GM19043 (cell line): Measurements from ENCODE around the gene ROR1.

Experiments
- ATAC-seq: cut with Tn5 transposase; IDR thresholded peaks from one replicate; pipeline ENCODE4 v1.9.1; 2021; ENCODE audit warnings: low read depth; ENCODE audit not compliant: unreplicated experiment

Gene ROR1

DNA sequence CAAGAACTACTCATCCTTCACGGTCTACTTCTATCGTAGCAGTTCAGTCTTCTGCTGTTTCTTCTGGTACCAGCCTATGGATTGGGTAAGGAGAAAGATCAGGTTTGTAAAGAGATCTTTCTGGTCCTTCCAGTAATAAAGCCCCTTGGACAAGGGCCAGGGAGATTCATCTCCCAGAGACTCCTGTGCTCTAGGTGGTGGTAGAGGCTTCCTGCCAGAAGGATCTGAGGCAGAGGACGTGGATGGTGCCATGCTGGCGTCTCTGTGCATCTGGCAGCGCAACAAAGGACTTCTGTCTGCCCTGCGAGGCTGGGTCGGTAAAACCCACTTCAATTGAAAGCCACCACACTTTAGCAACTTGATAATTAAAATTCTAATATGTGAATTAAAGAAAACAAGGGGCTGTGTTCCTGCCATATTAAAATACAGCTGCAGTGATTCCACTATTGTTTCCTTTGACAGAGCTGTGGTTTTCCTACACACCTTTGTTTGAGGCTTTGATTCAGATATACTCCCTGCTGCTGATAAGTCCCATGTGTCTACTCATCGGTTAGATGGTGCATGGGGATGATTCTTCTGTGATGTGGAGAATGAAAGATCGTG is 73.6 kb downstream of the ROR1 start:
- no peak for ATAC-seq

DNA sequence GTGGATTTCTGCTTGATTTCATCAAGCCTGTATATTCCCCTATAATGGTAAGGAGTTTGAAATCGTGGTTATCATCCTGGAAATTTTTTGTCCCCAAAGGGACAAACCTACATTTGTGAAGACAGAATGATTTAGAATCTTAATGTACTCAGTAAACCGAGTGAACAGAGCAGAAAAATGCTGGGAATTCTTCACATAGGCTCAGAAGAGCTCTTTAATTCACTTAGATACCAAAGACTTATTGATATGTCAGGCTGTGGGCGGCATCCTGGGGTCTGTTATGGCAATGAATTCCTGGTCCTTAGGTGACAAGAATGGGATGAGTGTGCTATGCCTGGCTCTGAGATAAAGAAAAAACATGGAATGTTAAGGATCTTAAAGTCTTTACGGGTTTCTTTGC is 74.9 kb downstream of the ROR1 start:
- no peak for ATAC-seq

DNA sequence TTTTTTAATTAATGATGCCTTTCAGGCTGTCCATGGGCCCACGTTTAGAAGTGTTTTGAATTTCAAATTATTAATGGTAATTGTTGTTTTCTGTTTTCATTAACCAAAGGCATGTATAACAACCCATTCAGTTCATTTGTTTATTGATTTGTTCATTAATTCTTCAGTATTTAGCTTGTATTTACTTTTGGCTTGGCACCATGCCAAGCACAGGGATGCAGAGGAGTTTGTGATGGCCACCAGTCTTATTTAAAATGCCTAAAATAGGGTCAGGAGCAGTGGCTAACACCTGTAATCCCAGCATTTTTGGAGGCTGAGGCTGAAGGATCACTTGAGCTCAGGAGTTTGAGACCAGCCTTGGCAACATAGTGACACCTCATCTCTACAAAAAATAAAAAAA is 75.3 kb downstream of the ROR1 start:
- no peak for ATAC-seq

DNA sequence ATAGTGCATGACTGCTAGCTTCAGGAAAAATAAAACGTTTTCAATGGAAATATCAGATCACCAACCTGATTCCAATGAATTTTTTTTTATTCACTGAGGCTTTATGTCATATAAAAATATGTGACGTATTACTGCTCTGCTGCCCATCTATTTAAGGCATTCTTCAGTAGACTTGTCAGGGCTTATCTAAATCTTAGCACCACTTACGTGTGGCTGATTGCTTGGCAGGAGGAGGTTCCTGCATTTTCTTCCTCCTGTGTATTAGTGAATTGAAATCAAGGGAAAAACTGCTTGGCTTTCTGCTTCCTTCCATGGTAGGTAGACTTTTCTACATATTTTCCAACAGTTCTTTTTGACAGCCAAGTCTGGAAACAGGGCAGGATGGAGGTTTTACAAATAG is 80.3 kb downstream of the ROR1 start:
- ATAC-seq: no peak

DNA sequence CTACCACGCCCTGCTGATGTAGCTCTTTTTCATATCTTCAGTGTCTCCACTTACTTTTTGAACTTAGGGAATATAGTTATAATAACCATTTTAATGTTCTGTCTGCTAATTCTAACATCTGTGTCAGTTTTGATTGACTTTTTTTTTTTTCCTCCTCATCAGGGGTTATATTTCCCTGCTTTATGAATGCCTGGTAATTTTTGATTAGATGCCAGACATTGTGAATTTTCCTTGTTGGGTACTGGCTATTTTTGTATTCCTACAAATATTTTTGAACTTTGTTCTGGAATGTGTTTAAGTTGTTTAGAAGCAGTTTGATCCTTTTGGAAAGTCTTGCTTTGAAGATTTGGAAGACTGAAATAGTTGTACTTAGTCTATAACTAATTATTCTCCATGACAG is 82.1 kb downstream of the ROR1 start:
- ATAC-seq: no peak

DNA sequence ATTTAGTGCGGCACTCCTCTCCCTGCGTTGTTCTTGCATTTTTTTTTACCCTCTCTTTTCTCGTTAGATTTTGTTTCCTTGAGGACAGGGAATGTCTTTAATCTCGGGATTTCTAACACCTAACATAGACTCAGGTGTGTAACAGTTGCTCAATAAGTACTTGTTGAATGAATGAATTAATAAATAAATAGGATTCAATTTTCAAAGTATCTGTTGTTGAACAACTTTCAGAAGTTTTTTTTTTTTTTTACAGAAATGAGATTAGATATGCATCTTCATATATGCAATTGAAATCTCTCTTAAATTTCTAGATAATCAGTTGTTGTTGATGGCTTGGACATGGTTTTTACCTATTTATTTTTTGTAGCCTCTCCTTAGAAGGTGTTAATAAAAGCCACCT is 83.1 kb downstream of the ROR1 start:
- no peak for ATAC-seq

DNA sequence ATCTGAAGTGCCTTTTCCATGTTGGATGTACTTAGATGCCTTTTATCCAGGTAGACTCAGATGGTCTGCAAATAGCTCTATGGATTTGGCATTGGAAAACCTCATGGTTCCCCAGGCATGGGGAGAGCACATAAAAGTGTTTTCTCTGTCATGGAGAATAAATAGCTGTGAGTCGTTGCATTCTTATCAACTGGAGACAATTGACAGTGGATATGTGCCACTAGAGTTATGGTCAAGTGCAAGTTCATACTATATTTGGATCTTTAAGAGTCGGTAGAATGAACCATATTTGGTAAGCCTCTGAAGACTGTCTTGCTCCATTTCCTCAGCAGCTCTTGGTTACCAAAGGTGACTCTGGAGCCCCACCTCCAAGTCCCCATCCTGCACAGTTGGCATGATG is 83.7 kb downstream of the ROR1 start:
- ATAC-seq: no peak

DNA sequence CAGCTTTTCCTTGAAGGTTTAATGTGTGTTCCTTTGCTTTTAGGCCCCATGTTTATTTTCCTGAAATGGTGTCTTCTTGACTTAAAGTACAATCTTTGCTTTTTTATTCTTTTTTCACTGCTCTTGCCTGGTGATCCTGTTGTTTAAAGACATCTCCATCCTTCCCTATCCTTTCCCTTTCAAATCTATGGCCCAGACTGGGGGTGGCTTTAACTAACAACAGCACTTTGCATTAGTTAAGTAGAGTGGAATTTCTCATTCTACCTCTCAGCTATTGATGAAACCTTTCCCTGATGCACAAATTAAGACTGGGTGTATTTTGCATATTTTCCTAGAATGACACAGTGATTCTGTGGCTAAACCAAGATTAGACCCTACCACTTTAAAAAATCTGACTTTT is 84.3 kb downstream of the ROR1 start:
- ATAC-seq: no peak

DNA sequence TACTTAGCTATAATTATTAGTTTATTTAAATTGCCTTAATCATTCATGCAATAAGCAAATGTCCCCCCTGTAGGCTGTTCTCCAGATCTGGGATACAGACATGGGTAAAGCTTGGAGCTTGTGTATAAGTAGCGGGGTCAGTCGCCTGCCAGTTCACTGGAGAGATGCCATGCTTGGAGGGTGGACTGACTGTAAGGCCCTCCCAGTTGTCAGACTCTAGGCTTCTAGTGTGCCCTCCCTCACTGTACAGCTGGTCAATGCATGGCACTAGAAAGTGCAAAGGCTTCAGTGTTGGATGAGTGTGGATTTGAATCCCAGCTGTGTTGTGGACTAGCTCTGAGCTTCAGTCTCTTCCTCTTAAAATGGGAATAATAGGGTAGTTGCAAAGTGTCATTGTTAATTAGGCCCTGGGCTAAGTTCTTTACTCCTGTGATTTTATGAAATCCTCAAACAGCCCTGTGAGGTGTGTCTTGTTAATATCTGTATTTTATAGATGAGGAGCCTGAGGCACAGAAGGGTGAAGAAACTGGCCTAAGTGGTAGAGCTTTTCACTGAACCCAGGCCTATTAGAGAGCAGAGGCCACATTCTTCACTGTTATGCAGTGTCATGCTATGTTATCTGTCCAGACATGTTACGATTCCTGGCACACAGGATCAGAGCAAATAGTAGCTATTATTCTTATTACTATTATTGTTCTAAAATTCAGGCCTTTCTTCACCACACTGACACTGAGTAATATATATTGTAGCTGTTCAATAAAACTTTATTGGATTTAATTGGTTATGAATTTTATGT is 85.9 kb downstream of the ROR1 start:
- no peak for ATAC-seq

DNA sequence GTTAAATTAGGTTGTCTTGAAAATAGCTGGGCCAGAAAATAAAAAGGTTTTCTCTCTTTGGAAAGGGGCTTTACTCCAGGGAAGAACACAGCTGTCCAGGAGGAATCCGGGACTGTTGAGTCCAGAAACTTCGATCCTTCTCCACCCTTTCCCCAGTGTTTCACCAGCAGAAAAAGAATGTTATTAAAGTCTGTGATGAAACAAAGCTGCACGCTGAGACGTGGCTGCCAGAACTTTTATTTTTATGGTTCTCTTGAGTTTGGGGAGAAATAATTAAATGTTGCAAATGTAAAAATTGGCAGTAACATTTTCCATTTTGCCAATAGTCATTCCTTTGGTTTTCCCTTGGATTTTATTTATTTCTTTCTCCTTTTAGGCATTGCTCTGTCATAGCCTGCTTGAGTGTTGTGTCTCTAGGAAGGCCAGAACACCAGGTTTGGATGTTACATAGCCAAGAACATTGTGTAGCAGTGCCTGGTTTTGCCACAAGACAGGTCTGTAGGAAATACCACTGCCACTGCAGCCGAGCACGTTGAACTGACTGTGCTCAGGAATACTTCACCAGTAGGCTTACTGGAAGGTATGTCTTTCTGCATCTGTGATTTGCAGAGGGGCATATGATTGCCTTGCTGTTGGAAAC is 87.4 kb downstream of the ROR1 start:
- no peak for ATAC-seq

DNA sequence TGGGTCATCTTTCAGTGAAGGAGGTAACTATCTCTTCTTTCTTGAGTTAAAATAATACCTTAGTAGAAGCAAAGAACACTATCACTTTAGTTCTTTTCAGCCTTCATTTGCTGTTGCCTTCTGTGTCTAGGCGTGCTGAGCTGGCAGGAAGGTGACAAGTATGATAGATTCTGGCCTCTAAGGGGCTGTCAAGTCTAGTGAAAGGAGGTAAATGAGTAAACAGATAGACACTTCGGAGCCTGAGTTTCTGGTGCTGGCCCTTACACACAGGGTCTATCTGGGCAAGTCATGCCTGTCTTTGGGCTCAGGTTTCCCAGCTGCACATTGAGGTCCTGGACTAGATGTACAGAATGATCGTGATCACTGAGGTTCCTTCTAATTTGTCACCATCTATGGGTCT is 89.3 kb downstream of the ROR1 start:
- no peak for ATAC-seq

DNA sequence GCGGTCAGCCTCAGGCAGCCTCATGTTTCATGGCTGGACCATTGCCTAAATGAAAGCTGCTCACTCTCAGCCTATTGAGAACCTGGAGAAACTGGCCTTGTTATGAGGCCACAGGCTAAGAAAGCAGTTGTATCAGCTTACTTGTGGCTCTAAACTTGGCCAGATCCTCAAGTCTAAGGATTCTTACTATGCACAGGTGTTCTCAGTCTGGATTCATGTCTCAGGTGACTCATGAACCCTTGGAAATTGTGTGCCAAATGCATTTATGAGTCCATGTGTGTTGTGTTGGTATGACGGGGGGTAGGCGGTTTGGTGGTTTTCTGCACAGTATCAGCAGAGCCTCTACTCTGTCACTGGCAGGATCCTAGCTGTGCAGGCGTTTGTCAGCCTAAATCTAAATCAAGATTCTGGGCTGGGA is 90.4 kb downstream of the ROR1 start:
- no peak for ATAC-seq

DNA sequence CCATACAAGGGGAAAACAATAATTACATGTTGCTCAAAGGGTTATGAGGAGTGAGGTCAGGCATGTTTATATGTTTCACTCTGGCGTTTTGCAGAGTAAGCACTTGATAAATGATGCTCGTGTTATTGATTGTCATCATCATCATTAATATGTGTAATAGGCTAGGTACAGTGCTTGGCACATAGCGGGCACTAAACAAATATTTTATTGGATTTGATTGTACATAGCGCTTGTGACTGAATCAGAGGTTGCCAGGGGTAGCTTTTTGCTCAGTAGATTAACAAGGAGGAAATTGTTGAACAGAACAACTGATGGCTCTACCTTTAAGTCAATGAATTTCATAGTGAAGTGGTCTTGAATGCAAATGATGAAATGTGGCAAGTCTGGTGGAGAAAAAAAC is 91.7 kb downstream of the ROR1 start:
- ATAC-seq: no peak

DNA sequence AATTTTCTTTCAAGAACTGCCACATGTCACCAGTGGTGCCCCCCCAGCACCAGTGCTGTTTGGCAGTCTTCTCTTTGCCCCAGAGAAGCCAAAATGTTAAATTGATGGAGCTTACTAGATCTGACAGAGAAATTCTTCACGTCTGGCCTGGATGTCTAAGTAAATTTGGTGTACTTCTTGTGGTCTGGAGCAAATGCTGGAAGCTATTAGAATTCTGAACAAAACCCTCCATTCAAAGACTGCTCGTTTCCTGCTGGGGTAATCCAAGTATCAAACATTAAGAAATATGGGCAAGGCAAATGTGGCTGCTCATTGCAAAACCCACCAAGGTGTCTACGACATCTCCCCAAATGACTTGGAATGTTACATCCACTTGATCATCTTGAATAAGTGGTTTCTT is 92.3 kb downstream of the ROR1 start:
- no peak for ATAC-seq

DNA sequence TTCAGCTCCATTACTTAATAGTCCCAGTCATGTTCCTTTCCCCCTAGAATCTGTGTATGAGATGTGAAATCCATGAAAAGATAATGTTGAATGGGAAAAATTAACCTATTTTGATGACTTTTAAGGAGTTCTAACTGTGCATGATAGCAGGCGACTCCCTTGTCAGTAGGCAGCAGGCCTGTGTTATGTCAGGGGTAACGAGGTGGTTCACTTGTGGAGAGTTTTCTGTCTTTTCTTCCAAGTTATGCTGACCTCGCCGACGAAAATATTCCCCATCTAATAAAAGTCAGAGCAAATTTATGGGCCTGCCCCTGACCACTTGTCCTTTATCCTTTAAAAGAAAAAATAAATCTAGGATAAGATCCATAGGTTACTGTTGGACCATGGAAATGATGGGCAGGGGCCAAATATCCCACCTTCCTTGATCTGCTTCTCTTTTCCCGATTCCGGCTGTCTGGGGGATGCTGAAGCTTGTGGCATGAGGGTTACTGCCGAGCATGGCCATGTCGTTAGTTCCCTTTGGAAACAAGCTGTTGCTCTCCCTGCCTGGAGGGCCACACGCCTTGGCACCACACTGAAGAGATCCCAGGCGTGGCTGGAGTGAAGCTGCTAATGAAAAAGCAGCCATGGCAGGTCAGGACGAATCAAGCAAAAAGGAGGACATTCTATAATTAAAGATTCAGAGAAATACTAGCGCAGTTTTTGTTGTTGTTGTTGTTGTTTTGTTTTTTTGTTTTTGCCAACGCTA is 93.8 kb downstream of the ROR1 start:
- no peak for ATAC-seq

DNA sequence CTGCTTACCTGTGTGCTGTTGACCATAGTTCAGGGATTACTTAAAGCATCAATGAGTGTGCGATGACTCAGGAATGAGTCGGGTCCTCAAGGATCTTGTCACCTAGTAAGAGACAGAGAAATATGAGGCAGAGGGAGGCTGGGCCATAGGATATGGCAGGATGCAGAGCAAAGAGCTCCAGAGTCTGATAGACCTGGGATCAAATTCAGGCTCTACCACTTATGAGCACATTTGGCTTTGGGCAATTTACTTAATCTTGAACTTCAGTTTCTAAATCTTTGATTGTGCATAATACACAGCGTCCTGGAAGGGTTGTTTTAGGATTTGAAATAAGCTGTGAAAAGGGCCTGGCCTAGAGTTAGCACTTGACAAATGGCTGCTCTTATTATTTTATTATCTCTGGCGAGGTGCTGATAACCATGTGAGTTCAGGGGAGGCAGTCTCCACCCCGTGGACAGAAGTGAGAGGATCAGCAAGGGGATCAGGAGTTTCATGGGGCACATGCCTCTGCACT is 94.5 kb downstream of the ROR1 start:
- ATAC-seq: no peak

DNA sequence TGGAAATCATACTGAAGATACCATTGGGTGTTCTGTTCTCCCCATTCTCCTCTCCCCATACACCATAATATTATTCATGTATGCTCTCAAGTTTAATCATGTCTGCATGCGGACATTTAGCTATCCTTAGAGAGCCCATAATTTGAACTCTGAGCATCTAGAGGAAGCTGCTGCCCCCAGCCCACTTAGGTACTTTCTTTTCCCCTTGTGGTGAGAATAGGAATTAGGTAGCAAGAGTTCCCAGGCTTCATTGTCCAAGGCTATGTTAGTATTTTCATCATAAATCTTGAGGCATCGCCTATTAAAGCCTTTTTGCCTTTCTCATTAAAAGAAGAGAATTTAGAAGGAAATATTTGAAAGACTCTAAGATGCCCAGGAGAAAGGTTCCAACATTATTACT is 96.3 kb downstream of the ROR1 start:
- no peak for ATAC-seq

DNA sequence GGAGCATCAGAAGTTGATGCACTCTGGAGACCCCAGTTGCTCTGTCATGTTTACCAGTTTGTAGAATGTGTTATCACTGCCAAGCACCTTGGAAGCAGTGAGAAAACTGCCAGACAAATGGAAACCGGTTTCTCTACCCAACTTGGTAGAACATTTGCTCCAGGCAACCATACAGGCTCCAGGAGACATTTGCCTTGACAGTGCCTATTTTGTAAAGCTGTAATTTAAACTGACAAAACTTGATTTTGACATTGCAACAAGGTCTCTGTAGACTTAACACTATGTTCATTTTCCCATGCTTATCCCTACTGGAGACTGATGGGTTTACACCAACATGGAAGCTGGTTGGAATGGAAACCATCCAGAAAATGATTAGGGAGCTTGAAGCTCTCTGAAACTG is 97.6 kb downstream of the ROR1 start:
- no peak for ATAC-seq

DNA sequence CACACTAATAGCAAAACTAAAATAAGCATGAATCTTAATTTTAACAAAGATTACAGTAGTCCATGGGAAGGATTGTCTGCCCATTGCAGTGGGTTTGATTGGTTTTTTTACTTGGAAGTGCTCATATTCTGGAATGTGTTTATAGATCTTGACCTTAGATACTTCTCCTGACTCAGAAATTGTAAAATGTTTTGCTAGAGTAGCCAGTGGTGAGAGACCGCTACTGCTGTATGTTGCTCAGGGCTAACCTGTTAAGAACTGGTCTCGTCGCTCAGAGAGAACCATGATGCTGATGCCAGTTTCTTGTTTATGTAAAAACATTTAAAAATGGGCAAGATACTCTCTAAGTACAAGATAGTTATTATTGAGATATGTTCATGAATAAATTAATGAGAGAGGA is 99.9 kb downstream of the ROR1 start:
- ATAC-seq: no peak

DNA sequence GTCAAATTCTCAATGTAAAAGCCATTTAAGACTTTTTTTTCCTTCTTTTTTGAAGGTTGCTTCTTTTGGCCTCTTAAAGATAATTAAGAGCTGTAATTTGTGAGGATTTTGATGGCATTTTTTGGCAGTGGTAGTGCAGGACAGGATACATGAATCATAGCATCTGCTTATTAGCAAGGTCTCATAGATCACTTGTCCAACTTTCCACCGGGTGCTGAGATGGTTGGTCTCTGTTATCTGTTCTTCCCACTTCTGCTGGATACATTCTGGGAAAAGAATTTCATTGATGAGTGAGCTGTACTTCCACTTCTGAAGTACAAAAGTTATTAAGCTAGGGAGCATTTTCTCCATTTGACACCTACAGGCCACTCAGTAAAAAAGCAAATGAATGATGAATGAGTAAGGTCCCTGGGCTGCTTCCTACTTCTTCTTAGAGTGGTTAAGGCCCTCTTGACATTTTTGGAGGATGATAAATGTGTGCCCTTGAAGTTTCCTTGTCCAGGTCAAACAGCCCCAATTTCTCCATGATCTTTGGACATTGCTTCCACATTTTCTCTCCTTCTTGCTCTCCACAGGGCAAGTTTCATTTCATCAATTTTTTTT is 100.6 kb downstream of the ROR1 start:
- ATAC-seq: no peak

DNA sequence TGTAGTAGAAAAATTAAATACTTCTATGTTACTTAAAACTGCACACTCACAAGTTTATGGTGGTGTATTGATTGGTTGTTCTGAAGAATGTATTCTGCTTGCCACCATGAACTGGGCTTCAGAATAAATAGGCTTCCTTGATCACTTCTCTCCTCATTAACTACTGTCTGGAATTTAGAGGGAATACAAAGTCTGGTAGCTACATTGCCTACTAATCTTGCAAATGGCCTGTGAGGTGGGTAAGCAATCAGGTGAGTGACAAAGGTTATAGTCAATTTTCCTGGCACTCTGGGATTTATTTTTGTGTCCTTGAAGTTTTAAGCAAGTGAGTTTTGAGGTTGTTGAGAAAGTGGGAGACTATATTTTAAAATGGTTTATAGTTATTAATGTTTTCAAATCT is 101.8 kb downstream of the ROR1 start:
- no peak for ATAC-seq
